DOHH2 (cell line): ENCODE results near the gene ANKS3.

Experiments
- EZH2phosphoT487 ChIP-seq: fragments of 200-600 bp; sonication (generic); IDR thresholded peaks from 2 replicates; pipeline ENCODE4 v1.6.1; 2017; ENCODE audit warnings: borderline replicate concordance, mild to moderate bottlenecking, antibody characterized with exemption, low read length, moderate library complexity, mixed read lengths
- TF ChIP-seq, protein P1 (sequence below): fragments of 200-600 bp; sonication (generic); IDR thresholded peaks from one replicate; pipeline ENCODE4 v1.5.1; 2014; ENCODE audit warnings: antibody characterized with exemption, mild to moderate bottlenecking, low read depth, low read length; ENCODE audit not compliant: poor library complexity, severe bottlenecking

DNA sequence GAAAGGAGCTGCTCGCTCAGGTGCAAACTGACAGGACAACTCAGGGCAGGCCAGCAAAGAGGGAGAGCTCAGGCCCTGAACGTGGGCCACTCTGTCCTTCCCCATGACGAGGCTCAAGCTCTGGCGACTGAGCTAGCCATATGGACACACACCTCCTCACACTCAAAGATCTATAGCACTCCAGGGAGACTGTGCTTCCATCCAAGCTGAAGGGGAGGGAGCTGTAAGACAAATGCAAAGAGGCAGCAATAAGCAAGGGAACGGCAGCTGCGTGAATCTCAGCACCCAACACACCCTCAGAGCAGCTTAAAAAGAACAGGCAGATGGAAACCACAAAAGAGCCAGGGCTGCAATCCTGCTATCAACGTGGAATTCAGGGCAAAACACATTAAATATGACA, 27.2 kb downstream of the ANKS3 start:
- TF ChIP-seq, protein P1, sequence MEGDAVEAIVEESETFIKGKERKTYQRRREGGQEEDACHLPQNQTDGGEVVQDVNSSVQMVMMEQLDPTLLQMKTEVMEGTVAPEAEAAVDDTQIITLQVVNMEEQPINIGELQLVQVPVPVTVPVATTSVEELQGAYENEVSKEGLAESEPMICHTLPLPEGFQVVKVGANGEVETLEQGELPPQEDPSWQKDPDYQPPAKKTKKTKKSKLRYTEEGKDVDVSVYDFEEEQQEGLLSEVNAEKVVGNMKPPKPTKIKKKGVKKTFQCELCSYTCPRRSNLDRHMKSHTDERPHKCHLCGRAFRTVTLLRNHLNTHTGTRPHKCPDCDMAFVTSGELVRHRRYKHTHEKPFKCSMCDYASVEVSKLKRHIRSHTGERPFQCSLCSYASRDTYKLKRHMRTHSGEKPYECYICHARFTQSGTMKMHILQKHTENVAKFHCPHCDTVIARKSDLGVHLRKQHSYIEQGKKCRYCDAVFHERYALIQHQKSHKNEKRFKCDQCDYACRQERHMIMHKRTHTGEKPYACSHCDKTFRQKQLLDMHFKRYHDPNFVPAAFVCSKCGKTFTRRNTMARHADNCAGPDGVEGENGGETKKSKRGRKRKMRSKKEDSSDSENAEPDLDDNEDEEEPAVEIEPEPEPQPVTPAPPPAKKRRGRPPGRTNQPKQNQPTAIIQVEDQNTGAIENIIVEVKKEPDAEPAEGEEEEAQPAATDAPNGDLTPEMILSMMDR: no peak
- no peak for TF ChIP-seq EZH2phosphoT487
